ENCODE results near the gene TNNI3K. TPM values are rescaled to one million over a fixed set of nuclear protein-coding genes. Genes with fewer than 3 reads are reported as not detected.

Gene TNNI3K
- total and polyA plus RNA-seq, 9 donors: 0.73 to 2.6 (median 1.5) TPM; not detected in 1

GRCh38 chr1:74425676-74426075 lies 190.5 kb downstream of the TNNI3K start:
- Histone ChIP-seq H3K36me3 (no peaks in the 10 kb centered on the region), H3K27me3 (no peaks in the 10 kb centered on the region), H3K9me3 (no peaks in the 10 kb centered on the region), H3K27ac (no peak overlapping the region), H3K4me3 (no peak overlapping the region), H3K4me1 (ENCODE audit: insufficient read depth) (peaks cover 4% of the 10 kb centered on the region)
- DNase-seq: no peak
- TF ChIP-seq, protein P1, sequence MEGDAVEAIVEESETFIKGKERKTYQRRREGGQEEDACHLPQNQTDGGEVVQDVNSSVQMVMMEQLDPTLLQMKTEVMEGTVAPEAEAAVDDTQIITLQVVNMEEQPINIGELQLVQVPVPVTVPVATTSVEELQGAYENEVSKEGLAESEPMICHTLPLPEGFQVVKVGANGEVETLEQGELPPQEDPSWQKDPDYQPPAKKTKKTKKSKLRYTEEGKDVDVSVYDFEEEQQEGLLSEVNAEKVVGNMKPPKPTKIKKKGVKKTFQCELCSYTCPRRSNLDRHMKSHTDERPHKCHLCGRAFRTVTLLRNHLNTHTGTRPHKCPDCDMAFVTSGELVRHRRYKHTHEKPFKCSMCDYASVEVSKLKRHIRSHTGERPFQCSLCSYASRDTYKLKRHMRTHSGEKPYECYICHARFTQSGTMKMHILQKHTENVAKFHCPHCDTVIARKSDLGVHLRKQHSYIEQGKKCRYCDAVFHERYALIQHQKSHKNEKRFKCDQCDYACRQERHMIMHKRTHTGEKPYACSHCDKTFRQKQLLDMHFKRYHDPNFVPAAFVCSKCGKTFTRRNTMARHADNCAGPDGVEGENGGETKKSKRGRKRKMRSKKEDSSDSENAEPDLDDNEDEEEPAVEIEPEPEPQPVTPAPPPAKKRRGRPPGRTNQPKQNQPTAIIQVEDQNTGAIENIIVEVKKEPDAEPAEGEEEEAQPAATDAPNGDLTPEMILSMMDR (IDR thresholded peaks at IDR 0.05): no peak
- TF ChIP-seq EP300 (IDR thresholded peaks at IDR 0.05) (no peak), POLR2A (IDR thresholded peaks at IDR 0.05) (no peak)
- intact Hi-C loops (cut with DNase I): no loop called here
- 8 to 18% (median 13%) methylated on average over 6 of the region's 6 CpGs for WGBS, 3 donors

GRCh38 chr1:74426208-74426937 lies 191.2 kb downstream of the TNNI3K start:
- no peak for TF ChIP-seq EP300 (IDR thresholded peaks at IDR 0.05)
- no peak for TF ChIP-seq POLR2A (IDR thresholded peaks at IDR 0.05)
- TF ChIP-seq, protein P1 (IDR thresholded peaks at IDR 0.05): no peak
- Histone ChIP-seq H3K4me1 (ENCODE audit: insufficient read depth) (peaks cover 4% of the 10 kb centered on the region), H3K36me3 (no peaks in the 10 kb centered on the region), H3K27ac (peak overlapping the region in 1 of 2 donors; percentile 29), H3K9me3 (no peaks in the 10 kb centered on the region), H3K4me3 (no peak overlapping the region), H3K27me3 (no peaks in the 10 kb centered on the region)
- DNase-seq: no peak
- 9 to 19% (median 16%) methylated on average over 7 of the region's 7 CpGs for WGBS, 3 donors
- intact Hi-C loops (cut with DNase I): no loop called here

- intact Hi-C loops (cut with DNase I): no loop called here
- TF ChIP-seq, protein P1 (IDR thresholded peaks at IDR 0.05): no peak
- TF ChIP-seq POLR2A (IDR thresholded peaks at IDR 0.05): no peak
- TF ChIP-seq EP300 (IDR thresholded peaks at IDR 0.05): no peak
- 87 to 96% (median 95%) methylated on average over 1 of the region's 1 CpG for WGBS, 3 donors
- no peak overlapping the region for H3K4me3 ChIP-seq
- H3K27me3 ChIP-seq: no peaks in the 10 kb centered on the region
- peaks cover 4% of the 10 kb centered on the region for H3K4me1 ChIP-seq (ENCODE audit: insufficient read depth)
- DNase-seq: no peak
- H3K27ac ChIP-seq: no peak overlapping the region
- no peaks in the 10 kb centered on the region for H3K9me3 ChIP-seq
- no peaks in the 10 kb centered on the region for H3K36me3 ChIP-seq
Observed at GRCh38 chr1:74427681-74428080, 192.5 kb downstream of the TNNI3K start.

DNA sequence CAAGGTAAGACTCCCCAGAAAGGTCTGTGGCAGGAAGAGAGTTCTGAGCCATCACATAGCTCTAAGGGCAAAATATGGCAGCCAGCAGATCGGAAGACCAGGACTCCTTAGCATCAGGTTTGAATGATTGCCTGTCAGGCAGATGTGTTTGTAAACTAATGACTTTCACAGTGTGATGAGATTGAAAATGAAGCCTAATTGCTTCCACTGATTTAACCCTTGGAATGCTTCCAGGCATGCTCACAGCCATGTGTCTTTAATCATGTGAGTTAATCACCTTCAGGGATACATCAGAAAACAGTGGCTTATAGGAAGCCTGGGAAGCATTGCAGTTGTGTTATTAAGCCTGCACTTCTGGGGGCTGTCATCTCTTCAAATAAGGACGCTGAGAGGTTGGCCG lies 194.4 kb downstream of the TNNI3K start:
- no peaks in the 10 kb centered on the region for H3K36me3 ChIP-seq
- 93 to 98% (median 95%) methylated on average over 3 of the region's 3 CpGs for WGBS, 3 donors
- no peaks in the 10 kb centered on the region for H3K27me3 ChIP-seq
- no peak overlapping the region for H3K4me3 ChIP-seq
- no peak for TF ChIP-seq EP300 (IDR thresholded peaks at IDR 0.05)
- TF ChIP-seq, protein P1 (IDR thresholded peaks at IDR 0.05): no peak
- no peak for TF ChIP-seq POLR2A (IDR thresholded peaks at IDR 0.05)
- H3K27ac ChIP-seq: no peak overlapping the region
- peaks cover 4% of the 10 kb centered on the region for H3K4me1 ChIP-seq (ENCODE audit: insufficient read depth)
- H3K9me3 ChIP-seq: no peaks in the 10 kb centered on the region
- DNase-seq: no peak
- intact Hi-C loops (cut with DNase I): no loop called here
